HG02588 (cell line): Measurements from ENCODE around the gene TPR.
"Not testable (repeated sequence)": the region's sequence is repeated elsewhere in the genome, so short reads cannot be mapped to it uniquely, and the experiment has no call there.

Experiments used
- ATAC-seq: cut with Tn5 transposase; IDR thresholded peaks from one replicate; pipeline ENCODE4 v1.9.1; 2021; ENCODE audit warnings: mild to moderate bottlenecking, moderate library complexity; ENCODE audit not compliant: unreplicated experiment

TPR gene

DNA sequence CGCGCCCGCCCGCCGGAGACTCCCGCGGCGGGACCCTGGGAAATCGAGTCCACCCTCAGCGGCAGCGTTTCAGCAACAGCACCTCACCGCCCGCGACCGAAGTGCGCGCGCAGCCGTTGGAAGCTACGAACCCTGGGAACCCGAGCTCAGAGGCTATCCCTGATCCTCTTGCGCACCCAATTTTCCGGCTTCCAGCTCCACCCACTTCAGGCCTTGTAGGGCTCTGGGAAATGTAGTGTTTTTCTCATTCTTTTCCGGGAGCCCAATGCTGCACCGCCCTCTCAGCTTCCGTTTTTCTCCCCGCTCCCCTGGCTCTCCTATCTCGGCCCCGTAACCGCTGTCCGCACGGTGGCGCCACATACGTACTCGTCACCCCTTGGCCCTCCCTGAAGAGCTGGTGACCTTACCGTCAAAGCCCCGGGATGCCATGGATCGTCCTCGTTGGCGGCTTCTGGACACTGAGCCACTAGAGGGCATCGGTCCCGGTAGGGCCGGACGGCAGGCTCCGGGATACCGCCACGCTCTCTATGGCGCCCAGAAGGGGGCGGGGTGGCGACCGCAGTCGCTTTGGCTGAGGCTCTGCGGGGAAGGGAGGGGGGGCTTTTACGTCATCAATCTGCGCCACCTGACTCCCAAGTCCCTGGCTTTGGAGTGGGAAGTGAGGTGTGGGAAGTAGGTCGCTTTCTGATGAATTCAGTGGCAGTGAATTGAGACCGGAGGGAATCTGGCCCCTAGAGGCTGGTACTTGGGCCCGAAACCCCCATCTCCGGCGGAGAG lies at the start of gene TPR, which contains the start of gene ODR4:
Gene TPR, minus strand, starts transcription at position 102 of the 777 bp plus-strand sequence. CDS start 225 bp downstream, outside the sequence.
Gene ODR4, plus strand, starts transcription at position 687 of the 777 bp plus-strand sequence. CDS start 3,948 bp downstream, outside the sequence.
- ATAC-seq, result peak; percentile 83

DNA sequence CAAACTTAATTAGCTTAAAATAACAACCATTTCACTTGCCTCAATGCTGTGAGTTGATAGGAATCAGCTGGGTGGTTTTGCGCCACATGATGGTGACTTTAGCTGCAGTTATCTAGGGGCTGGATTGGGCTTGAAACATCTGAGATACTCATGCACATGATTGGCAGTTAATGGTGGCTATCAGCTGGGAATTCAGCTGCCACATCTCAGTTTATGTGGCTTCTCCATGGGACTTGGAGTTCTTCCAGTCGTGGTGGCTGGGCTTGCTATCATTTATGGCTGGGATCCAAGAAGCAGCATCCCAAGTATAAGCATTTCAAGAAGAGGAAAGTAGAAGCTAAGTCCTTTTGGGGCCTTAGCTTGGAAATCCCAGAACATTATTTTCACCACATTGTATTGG lies 49.5 kb upstream of the TPR start:
- ATAC-seq, result no peak

DNA sequence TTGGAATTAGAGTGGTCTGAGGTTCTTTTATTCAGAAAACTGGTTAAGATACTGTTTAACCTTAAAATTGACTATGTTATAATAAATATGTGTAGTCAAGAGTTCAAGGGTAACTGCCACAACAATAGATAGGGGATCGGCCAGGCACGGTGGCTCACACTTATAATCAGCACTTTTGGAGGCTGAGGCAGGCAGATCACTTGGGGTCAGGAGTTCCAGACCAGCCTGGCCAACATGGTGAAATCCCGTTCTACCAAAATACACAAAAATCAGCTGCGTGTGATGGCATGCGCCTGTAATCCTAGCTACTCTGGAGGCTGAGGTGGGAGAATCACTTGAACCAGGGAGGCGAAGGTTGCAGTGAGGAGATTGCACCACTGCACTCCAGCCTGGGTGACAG lies 46.4 kb upstream of the TPR start:
- ATAC-seq, result no peak

GRCh38 chr1:186420923-186421322 lies 45.9 kb upstream of the TPR start:
- ATAC-seq, result peak; percentile 96

GRCh38 chr1:186420311-186420710 lies 45.3 kb upstream of the TPR start:
- no peak for ATAC-seq

GRCh38 chr1:186418503-186418902 lies 43.5 kb upstream of the TPR start:
- no peak for ATAC-seq

DNA sequence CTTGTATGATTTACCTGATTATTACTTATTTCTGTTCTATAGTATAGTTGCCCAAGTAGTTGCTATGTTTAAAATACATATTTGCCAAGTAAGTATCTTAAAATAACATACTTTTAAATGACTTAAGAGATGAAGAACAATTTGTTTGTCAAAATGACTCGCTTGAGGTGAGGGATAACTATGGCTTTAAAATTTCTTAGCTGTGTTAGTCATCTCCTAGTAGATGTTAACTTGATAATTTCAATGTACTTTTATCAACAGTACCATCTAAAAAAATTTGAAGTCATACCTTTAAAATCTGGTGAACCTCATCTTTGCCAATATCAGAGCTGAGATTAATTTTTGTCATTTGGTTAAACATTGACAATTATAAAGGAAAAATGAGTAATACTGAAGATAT lies 38.3 kb upstream of the TPR start:
- no peak for ATAC-seq

DNA sequence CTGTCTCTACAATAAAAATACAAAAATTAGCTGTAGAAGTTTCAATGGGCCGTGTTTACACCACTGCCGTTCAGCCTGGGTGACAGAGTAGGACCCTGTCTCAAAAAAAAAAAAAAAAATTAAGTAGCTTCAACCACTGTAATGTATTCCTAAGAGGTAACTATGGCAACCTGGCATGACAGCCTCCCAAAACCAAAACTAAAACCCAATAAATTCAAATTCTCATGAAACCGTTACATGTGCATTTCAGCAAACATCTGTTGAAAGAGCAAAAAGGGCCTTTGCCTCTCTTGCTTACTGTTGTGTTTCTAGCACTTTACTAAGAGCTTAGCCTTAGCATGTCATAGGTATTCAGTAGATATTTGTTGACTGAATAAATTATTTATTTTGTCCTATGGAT lies 34.0 kb upstream of the TPR start:
- ATAC-seq, result no peak

DNA sequence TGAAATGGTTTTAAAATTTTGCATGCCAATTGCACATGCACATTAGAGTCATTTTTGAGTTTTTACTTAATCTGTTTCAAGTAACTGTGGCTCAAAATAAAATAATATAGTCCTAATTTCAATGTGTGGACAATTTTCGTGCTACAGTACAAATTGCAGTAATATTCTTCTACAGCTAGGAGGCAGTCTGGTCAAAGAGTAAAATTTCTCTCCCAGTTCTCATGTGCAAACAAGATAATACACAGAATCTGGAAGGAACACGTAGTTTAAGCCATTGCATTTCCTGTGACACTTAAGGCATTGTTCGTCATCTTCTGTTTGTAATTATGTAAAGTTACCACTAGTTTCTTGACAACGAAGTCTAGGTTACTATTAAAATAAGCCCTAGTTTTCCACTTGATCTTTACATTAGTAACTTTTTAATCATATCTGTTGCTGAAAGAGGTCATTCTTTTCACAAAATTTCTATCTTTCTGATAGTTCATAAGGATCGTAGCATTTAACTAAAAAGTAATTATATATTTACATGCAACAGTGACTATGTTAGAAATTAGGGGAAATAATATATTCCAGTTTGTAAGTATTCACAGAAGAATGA lies 29.5 kb upstream of the TPR start:
- no peak for ATAC-seq

GRCh38 chr1:186403632-186404031 lies 28.6 kb upstream of the TPR start:
- ATAC-seq, result no peak

DNA sequence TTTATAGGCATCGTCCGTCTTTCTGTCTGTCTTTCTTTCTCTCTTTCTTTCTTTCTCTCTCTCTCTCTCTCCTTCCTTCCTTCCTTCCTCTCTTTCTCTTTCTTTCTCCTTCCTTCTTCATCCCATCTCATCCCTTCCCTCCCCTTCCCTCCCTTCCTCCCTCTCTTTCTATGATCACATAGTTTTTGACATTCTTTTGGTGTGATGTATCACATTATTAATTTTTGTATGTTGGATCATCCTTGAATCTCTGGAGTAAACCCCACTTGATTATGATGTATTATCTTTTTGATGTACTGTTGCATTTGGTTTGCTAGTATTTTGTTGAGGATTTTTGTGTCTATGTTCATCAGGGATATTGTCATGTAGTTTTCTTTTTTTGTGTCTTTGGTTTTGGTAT lies 26.4 kb upstream of the TPR start:
- ATAC-seq, result not testable (repeated sequence)

DNA sequence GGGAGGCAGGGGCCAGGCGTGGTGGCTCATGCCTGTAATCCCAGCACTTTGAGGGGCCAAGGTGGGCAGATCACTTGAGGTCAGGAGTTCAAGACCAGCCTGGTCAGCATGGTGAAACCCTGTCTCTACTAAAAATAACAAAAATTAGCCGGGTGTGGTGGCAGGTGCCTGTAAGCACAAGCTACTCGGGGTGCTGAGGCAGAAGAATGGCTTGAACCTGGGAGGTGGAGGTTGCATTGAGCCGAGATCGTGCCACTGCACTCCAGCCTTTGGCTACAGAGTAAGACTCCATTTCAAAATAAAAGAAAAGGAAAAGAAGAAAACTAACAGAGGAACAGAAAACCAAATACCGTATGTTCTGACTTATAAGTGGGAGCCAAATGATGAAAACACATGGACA lies 17.7 kb upstream of the TPR start:
- ATAC-seq, result not testable (repeated sequence)

DNA sequence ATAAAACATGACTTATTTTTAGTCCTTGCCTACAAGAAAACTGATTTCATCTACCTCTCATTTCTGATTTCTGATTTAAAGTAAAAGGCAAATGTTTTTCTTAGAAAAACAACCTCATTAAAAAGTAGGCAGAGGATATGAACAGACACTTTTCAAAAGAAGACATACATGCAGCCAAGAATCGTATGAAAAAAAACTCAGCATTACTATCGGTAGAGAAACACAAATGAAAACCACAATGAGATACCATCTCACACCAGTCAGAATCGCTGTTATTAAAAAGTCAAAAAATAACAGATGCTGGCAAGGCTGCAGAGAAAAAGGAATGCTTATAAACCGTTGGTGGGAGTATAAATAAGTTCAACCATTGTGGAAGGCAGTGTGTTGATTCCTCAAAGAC lies 16.8 kb upstream of the TPR start:
- ATAC-seq, result no peak

DNA sequence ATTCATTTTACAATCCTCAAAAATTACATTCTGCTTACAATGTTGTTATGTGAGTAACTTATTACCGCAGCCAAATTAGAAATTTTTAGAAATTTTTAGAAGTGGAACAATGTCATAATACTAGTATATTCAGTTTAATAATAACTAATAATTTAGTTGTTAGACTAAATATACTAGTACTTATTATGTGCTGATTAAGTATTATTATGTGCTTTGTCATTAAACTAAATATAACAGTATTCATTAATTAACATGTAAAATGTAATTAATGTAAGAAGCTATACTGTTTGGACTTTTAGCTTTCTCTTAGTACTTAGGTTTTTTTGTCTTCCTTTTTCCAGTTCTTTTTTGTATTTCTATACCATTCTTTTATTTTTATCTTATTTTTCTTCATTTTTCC lies 15.9 kb upstream of the TPR start:
- no peak for ATAC-seq

GRCh38 chr1:186386725-186387383 lies 11.8 kb upstream of the TPR start:
- ATAC-seq, result no peak

DNA sequence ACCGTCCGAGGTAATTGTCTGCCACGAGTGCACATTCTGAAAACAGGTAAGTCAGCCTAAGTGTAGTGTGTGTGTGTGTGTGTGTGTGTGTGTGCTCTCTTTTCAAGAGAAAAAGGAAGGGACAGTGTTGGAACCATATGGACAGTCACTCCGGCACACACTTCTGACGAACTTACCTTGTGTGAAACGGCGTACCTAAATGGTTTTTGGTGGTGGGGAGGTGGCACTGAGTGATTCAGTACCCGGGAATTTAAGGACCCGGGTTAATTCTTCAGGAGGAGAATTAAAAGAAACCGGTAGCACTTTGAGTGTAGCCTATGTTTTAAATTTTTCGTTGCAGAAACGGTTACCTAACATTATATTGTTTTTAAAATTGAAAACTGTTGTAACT lies 871 bp upstream of the TPR start:
- ATAC-seq, result no peak

DNA sequence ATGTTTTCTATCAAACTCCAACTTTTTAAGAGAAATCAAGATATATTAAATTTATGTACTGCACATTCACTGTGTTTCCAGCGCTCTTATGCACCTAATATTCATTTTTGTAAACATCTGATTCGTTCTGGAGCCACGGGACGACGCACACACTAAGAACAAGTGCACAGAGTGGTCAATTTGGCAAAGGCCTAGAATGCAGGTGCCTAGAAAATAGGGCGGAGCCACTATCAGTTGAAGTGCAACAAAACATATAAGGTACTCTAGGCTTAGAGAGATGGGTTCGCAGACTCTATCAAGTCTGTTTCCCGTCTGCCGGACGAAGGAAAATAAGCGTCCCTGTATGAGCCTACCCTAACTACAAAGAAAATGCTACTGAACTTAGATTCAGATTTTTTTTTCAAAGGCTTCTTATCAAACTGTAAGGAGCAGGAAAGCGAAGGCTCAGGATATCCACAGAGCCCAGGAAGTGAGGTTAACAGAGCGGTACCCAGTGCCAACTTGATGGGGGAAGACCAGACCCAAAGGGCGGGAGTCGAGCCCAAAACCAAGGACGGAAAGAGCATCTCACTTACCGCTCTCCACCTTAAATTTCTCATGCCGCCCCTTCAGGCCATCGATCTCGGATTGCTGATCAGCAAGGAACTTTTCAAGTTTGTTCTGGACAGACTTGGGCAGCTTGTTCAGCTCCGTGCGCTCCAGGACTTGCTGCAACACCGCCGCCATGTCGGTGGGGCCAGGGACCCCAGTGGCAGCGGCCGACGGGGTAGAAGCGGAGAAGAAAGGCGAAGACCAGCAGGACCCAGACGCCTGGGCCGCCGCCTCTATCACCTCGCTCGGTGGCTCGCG lies 526 bp downstream of the TPR start:
- peak; percentile 14 for ATAC-seq

- not testable (repeated sequence) for ATAC-seq
These were observed 27.0 kb downstream of the TPR start for GRCh38 chr1:186347837-186348691.

GRCh38 chr1:186340772-186341171 lies 34.3 kb downstream of the TPR start:
- no peak for ATAC-seq

- ATAC-seq, result no peak
These were observed 37.5 kb downstream of the TPR start for GRCh38 chr1:186337554-186337953.
